HEK293T (cell line): ENCODE data around the gene TRPM3.

Experiments
- BHLHE40 ChIP-seq: fragments of 450-650 bp; IDR thresholded peaks from 2 replicates; pipeline ENCODE4 v1.6.1; 2016; ENCODE audit warnings: mild to moderate bottlenecking, moderate library complexity, borderline replicate concordance
- ELF4 ChIP-seq: fragments of 450-650 bp; IDR thresholded peaks from 2 replicates; pipeline ENCODE4 v1.6.1; 2017; ENCODE audit warnings: antibody characterized with exemption
- FOXK2 ChIP-seq: fragments of 450-650 bp; IDR thresholded peaks from 2 replicates; pipeline ENCODE4 v1.6.1; 2016; ENCODE audit warnings: mild to moderate bottlenecking
- FOXM1 ChIP-seq: fragments of 450-650 bp; IDR thresholded peaks from 2 replicates; pipeline ENCODE4 v1.6.1; 2017; ENCODE audit warnings: mild to moderate bottlenecking, borderline replicate concordance
- HDGF ChIP-seq: fragments of 450-650 bp; IDR thresholded peaks from 2 replicates; pipeline ENCODE4 v1.6.1; 2017; ENCODE audit warnings: antibody characterized with exemption, borderline replicate concordance
- SP1 ChIP-seq: fragments of 450-650 bp; IDR thresholded peaks from 2 replicates; pipeline ENCODE4 v1.6.1; 2017
- SUZ12 ChIP-seq: fragments of 450-650 bp; IDR thresholded peaks from 2 replicates; pipeline ENCODE4 v1.6.1; 2016; ENCODE audit warnings: mild to moderate bottlenecking
- TARDBP ChIP-seq: fragments of 450-650 bp; IDR thresholded peaks from 2 replicates; pipeline ENCODE4 v1.6.1; 2016
- ZNF384 ChIP-seq: fragments of 450-650 bp; IDR thresholded peaks from 2 replicates; pipeline ENCODE4 v1.6.1; 2016
- TF ChIP-seq, protein P1 (sequence below): fragments of 450-650 bp; IDR thresholded peaks from 2 replicates; pipeline ENCODE4 v1.6.1; 2016

DNA sequence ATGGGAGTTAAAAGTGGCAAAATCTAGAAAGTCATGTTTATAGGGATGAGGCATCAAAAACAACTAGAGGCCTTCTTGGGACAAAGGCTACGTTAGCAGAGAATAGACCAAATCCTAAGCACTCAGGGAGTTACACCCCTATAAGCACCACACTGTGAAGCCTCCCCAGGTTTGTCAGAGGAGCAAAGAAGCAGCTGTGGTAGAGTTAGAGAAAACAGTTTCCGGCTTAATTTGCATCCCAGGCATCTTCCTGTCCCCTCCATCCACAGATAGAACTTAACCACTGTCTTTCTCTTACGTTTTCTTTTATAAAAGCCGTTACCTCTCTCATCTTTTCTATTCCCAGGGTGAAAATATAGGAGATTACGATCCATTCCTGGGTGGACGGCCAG, 518.4 kb downstream of the TRPM3 start:
- TF ChIP-seq FOXM1 (no peak), FOXK2 (no peak), TARDBP (no peak), ZNF384 (no peak), SP1 (no peak), BHLHE40 (no peak), HDGF (no peak), SUZ12 (no peak), ELF4 (no peak)
- TF ChIP-seq, protein P1, sequence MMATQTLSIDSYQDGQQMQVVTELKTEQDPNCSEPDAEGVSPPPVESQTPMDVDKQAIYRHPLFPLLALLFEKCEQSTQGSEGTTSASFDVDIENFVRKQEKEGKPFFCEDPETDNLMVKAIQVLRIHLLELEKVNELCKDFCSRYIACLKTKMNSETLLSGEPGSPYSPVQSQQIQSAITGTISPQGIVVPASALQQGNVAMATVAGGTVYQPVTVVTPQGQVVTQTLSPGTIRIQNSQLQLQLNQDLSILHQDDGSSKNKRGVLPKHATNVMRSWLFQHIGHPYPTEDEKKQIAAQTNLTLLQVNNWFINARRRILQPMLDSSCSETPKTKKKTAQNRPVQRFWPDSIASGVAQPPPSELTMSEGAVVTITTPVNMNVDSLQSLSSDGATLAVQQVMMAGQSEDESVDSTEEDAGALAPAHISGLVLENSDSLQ: no peak
